HepG2 (cell line): ENCODE data around the gene ATP2B3. TPM values are rescaled to one million over a fixed set of nuclear protein-coding genes. Genes with fewer than 3 reads are reported as not detected.

Experiments
- ATAC-seq: fragments of 200-7000 bp; cut with Tn5 transposase; 3 replicates; pipeline ENCODE4 v1.9.1; 2020; ENCODE audit warnings: mild to moderate bottlenecking, moderate library complexity
- BruUV-seq: library from RNA; stranded (reverse); fragments of 400-500 nt; replicated peaks from 2 replicates; lab custom pipeline; 2021; lab: Mats Ljungman, UMichigan
- CTCF ChIA-PET: fragments of 300-600 bp; formaldehyde crosslinking; extraction: SDS; loops from one replicate; lab custom pipeline; 2021; ENCODE audit warnings: low total read pairs, inconsistent platforms, low intra/inter-chr PET ratio; lab: Yijun Ruan, JAX
- POLR2A ChIA-PET: fragments of 350-600 bp; sonication (Branson Sonifier 250); formaldehyde crosslinking; loops from one replicate; lab custom pipeline; 2020; ENCODE audit warnings: antibody characterized with exemption, inconsistent platforms; lab: Yijun Ruan, JAX
- DNase-seq: peaks from one replicate; pipeline ENCODE4 v3.0.0-alpha.2; 2015; ENCODE audit warnings: low spot score
- FAIRE-seq: peaks from 3 replicates; lab custom pipeline; 2011; peaks lifted over from hg19 to GRCh38; lab: Jason Lieb, UNC
- H2AFZ ChIP-seq: one replicate; pipeline ENCODE4 v1.6.1; 2011; ENCODE audit warnings: low read length, inconsistent platforms
- H3K27ac ChIP-seq: fragments of 300-600 bp; 3 replicates; pipeline ENCODE4 v1.8.0; 2011; ENCODE audit warnings: mixed run types, mild to moderate bottlenecking, mixed read lengths, low read length, inconsistent platforms; ENCODE audit not compliant: insufficient read depth; ENCODE audit errors: extremely low read length
- H3K27me3 ChIP-seq, 2 experiments: fragments of 200-600 bp in 1 of 2; 2 replicates in 1 of 2; 3 replicates in 1 of 2; pipeline versions ENCODE4 v1.6.0 to v1.8.0; 2011; ENCODE audit warnings: low read length in 2 of 2, mild to moderate bottlenecking in 2 of 2, moderate library complexity in 2 of 2, inconsistent platforms in 1 of 2; ENCODE audit not compliant: insufficient read depth in 2 of 2, control insufficient read depth in 1 of 2
- H3K36me3 ChIP-seq, 2 experiments: fragments of 200-600 bp in 1 of 2; replicated peaks in 1 of 2; 2 replicates in 1 of 2; 3 replicates in 1 of 2; pipeline versions ENCODE4 v1.5.1 to v1.8.0; 2011; ENCODE audit warnings: low read length in 2 of 2, inconsistent platforms in 1 of 2; ENCODE audit not compliant: insufficient read depth in 2 of 2, control insufficient read depth in 1 of 2
- H3K4me1 ChIP-seq: 2 replicates; pipeline ENCODE4 v1.5.1; 2012; ENCODE audit warnings: low read length, inconsistent platforms; ENCODE audit not compliant: insufficient read depth
- H3K4me2 ChIP-seq: 2 replicates; pipeline ENCODE4 v1.6.0; 2011; ENCODE audit warnings: low read depth, low read length, inconsistent platforms
- H3K4me3 ChIP-seq, 3 experiments: fragments of 200-600 bp in 1 of 3; sonication (generic), shearing (Covaris generic) in 1 of 3; replicated peaks in 1 of 3; 2 replicates each; pipeline ENCODE4 v1.5.1; 2011 to 2016; ENCODE audit warnings: low read length in 3 of 3, inconsistent platforms in 2 of 3, low read depth in 2 of 3, mild to moderate bottlenecking in 2 of 3, control low read depth in 1 of 3, mixed read lengths in 1 of 3; ENCODE audit not compliant: insufficient read depth in 1 of 3
- H3K79me2 ChIP-seq: one replicate; pipeline ENCODE4 v1.6.1; 2011; ENCODE audit warnings: low read length, inconsistent platforms; ENCODE audit not compliant: insufficient read depth
- H3K9ac ChIP-seq: 2 replicates; pipeline ENCODE4 v1.6.0; 2011; ENCODE audit warnings: mild to moderate bottlenecking, low read depth, low read length, inconsistent platforms; ENCODE audit not compliant: insufficient read depth
- H3K9me3 ChIP-seq: 2 replicates; pipeline ENCODE4 v1.5.1; 2012; ENCODE audit warnings: mild to moderate bottlenecking, low read length
- H4K20me1 ChIP-seq: 2 replicates; pipeline ENCODE4 v1.6.0; 2011; ENCODE audit warnings: inconsistent platforms, mild to moderate bottlenecking, low read length, moderate library complexity; ENCODE audit not compliant: insufficient read depth
- TGIF2 ChIP-seq: IDR thresholded peaks from 2 replicates; pipeline ENCODE4 v1.6.1; 2016; ENCODE audit warnings: control low read depth, missing compliant biosample characterization
- YEATS4 ChIP-seq: sonication (generic); formaldehyde crosslinking; IDR thresholded peaks from 2 replicates; pipeline ENCODE4 v1.4.0; 2020; ENCODE audit warnings: missing genetic modification reagents, borderline replicate concordance
- ZFP36L1 ChIP-seq: sonication (generic); formaldehyde crosslinking; IDR thresholded peaks from 2 replicates; pipeline ENCODE4 v1.8.0; 2022; ENCODE audit warnings: mild to moderate bottlenecking, missing genetic modification reagents, moderate library complexity
- ZNF496 ChIP-seq: sonication (generic); formaldehyde crosslinking; IDR thresholded peaks from 2 replicates; pipeline ENCODE4 v1.8.1; 2023; ENCODE audit warnings: mild to moderate bottlenecking, moderate library complexity, missing genetic modification reagents; ENCODE audit not compliant: insufficient replicate concordance
- ZNF510 ChIP-seq: sonication (generic); formaldehyde crosslinking; IDR thresholded peaks from 2 replicates; pipeline ENCODE4 v1.4.0; 2020; ENCODE audit warnings: low read depth, mild to moderate bottlenecking, missing genetic modification reagents
- ZNF572 ChIP-seq: sonication (generic); formaldehyde crosslinking; IDR thresholded peaks from 2 replicates; pipeline ENCODE4 v1.5.1; 2020; ENCODE audit warnings: mild to moderate bottlenecking, missing genetic modification reagents
- ZNF720 ChIP-seq: sonication (generic); formaldehyde crosslinking; IDR thresholded peaks from 2 replicates; pipeline ENCODE4 v1.4.0; 2020; ENCODE audit warnings: missing genetic modification reagents
- ZNF878 ChIP-seq: sonication (generic); formaldehyde crosslinking; IDR thresholded peaks from 2 replicates; pipeline ENCODE4 v1.8.1; 2023; ENCODE audit warnings: mild to moderate bottlenecking, missing genetic modification reagents, moderate library complexity
- WGBS: methylation state at CpG from one replicate; pipeline ENCODE4 v1.1.6; 2017; ENCODE audit warnings: low lambda C conversion rate; 5-methylcytosine and 5-hydroxymethylcytosine counted together
- in situ Hi-C: cut with HindIII; loops from 2 replicates; pipeline ENCODE4 v1.10.0; 2017; ENCODE audit warnings: low pct_unique_long_range_greater_than_20kb; ENCODE audit not compliant: extremely low pct_ligation_motif_present
- intact Hi-C: fragments of 100-400 bp; cut with micrococcal nuclease; formaldehyde crosslinking; loops from one replicate; pipeline ENCODE4 v1.10.0; 2022; ENCODE audit not compliant: unreplicated experiment
- polyA plus RNA-seq, 8 experiments: library from polyadenylated mRNA; depleted of rRNA in 3 of 8; stranded (reverse) in 7 of 8; unstranded in 1 of 8; fragments of >200 nt; fragmentation: Illumina TruSeq in 4 of 8; extraction: Trizol in 4 of 8; gene quantifications; 2 replicates each; pipeline versions ENCODE4 v1.2.1 to v1.2.3, GENCODE V29; 2011 to 2016; ENCODE audit warnings: low read depth in 4 of 8, missing spikeins in 1 of 8, mixed read lengths in 1 of 8; ENCODE audit not compliant: insufficient read depth in 1 of 8
- total RNA-seq, 5 experiments: library from RNA; depleted of rRNA; stranded (reverse); fragments of >200 nt; fragmentation: Illumina TruSeq; extraction: Trizol; gene quantifications; 2 replicates each; pipeline ENCODE4 v1.2.3, GENCODE V29; 2016; ENCODE audit warnings: low read depth in 1 of 5
- TF ChIP-seq, protein P1 (sequence below): IDR thresholded peaks from 2 replicates; pipeline ENCODE4 v1.6.1; 2012; ENCODE audit warnings: low read length, improper control_type of control experiment
- TF ChIP-seq, protein P2 (sequence below): sonication (generic); formaldehyde crosslinking; IDR thresholded peaks from 2 replicates; pipeline ENCODE4 v1.9.0; 2021; ENCODE audit warnings: missing genetic modification reagents, mild to moderate bottlenecking, borderline replicate concordance
- TF ChIP-seq, protein P3 (sequence below): sonication (generic); formaldehyde crosslinking; IDR thresholded peaks from 2 replicates; pipeline ENCODE4 v1.4.0; 2020; ENCODE audit warnings: missing genetic modification reagents
- TF ChIP-seq, protein P4 (sequence below): IDR thresholded peaks from 2 replicates; pipeline ENCODE4 v1.6.1; 2016; ENCODE audit warnings: mild to moderate bottlenecking, missing biosample characterization, missing genetic modification reagents
- TF ChIP-seq, protein P5 (sequence below): sonication (generic); formaldehyde crosslinking; IDR thresholded peaks from 2 replicates; pipeline ENCODE4 v1.9.0; 2021; ENCODE audit warnings: missing genetic modification reagents, mild to moderate bottlenecking, borderline replicate concordance

The ATP2B3 gene
- total and polyA plus RNA-seq, 2 of the 13 experiments (the other 11 are each of a cell fraction or from before 2014, with no cell fraction given) = not detected

DNA sequence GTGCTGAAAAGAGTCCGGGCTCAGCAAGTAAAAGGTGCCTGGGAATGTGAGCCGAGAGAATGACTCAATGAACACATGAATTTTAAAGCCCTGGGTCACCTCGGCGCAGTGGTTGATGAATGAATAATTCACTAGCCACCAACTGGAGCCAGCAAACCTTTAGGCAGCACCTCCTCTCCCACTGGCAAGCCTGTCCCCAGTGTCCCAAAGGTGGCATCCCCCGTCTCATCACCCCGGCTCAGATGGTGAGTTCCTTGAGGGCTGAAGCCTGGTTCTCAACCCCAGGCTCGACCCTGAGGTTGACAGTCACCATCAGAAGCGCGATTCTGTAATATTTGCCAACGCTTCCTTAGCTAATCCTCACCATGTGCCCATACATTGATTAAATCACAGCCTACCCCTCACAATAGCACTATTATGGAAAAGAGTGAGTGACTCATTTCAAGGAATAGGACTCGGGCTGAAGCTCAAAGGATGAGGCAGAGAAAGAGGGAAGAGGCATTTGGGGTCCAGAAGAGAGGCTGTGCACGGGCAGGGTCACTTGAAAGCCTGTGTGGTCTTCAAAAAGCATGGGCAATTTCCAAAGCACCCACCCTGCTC is 84.2 kb downstream of the ATP2B3 start:
- in situ Hi-C loops = no loop called here
- intact Hi-C loops = no loop called here
- H4K20me1 ChIP-seq = no peaks in the 10 kb centered on the region
- ATAC-seq (no peak), DNase-seq (no peak), FAIRE-seq (no peak)
- H3K4me2 ChIP-seq = no peak overlapping the region
- POLR2A ChIA-PET = no interaction called here
- H3K9me3 ChIP-seq = no peaks in the 10 kb centered on the region
- H3K79me2 ChIP-seq = peaks cover 9% of the 10 kb centered on the region
- peaks cover 29% of the 10 kb centered on the region for H3K4me1 ChIP-seq
- H2AFZ ChIP-seq = no peak overlapping the region
- CTCF ChIA-PET = no interaction called here
- H3K9ac ChIP-seq = no peak overlapping the region
- H3K27me3 ChIP-seq = no peaks in the 10 kb centered on the region; a peak in 1 of 5 replicates
- WGBS = 76% methylated on average over 7 of the region's 12 CpGs
- no peak overlapping the region for H3K27ac ChIP-seq
- H3K36me3 ChIP-seq = no peaks in the 10 kb centered on the region
- H3K4me3 ChIP-seq = no peak overlapping the region
- no TSS peak for BruUV-seq
- TF ChIP-seq ZNF878 (CRISPR knock-in tag) = no peak
- TF ChIP-seq, protein P1, sequence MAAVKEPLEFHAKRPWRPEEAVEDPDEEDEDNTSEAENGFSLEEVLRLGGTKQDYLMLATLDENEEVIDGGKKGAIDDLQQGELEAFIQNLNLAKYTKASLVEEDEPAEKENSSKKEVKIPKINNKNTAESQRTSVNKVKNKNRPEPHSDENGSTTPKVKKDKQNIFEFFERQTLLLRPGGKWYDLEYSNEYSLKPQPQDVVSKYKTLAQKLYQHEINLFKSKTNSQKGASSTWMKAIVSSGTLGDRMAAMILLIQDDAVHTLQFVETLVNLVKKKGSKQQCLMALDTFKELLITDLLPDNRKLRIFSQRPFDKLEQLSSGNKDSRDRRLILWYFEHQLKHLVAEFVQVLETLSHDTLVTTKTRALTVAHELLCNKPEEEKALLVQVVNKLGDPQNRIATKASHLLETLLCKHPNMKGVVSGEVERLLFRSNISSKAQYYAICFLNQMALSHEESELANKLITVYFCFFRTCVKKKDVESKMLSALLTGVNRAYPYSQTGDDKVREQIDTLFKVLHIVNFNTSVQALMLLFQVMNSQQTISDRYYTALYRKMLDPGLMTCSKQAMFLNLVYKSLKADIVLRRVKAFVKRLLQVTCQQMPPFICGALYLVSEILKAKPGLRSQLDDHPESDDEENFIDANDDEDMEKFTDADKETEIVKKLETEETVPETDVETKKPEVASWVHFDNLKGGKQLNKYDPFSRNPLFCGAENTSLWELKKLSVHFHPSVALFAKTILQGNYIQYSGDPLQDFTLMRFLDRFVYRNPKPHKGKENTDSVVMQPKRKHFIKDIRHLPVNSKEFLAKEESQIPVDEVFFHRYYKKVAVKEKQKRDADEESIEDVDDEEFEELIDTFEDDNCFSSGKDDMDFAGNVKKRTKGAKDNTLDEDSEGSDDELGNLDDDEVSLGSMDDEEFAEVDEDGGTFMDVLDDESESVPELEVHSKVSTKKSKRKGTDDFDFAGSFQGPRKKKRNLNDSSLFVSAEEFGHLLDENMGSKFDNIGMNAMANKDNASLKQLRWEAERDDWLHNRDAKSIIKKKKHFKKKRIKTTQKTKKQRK = no peak
- no peak for TF ChIP-seq ZNF572 (CRISPR knock-in tag)
- TF ChIP-seq, protein P2, sequence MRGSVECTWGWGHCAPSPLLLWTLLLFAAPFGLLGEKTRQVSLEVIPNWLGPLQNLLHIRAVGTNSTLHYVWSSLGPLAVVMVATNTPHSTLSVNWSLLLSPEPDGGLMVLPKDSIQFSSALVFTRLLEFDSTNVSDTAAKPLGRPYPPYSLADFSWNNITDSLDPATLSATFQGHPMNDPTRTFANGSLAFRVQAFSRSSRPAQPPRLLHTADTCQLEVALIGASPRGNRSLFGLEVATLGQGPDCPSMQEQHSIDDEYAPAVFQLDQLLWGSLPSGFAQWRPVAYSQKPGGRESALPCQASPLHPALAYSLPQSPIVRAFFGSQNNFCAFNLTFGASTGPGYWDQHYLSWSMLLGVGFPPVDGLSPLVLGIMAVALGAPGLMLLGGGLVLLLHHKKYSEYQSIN (CRISPR knock-in tag) = no peak
- no peak for TF ChIP-seq ZNF510
- TF ChIP-seq, protein P3, sequence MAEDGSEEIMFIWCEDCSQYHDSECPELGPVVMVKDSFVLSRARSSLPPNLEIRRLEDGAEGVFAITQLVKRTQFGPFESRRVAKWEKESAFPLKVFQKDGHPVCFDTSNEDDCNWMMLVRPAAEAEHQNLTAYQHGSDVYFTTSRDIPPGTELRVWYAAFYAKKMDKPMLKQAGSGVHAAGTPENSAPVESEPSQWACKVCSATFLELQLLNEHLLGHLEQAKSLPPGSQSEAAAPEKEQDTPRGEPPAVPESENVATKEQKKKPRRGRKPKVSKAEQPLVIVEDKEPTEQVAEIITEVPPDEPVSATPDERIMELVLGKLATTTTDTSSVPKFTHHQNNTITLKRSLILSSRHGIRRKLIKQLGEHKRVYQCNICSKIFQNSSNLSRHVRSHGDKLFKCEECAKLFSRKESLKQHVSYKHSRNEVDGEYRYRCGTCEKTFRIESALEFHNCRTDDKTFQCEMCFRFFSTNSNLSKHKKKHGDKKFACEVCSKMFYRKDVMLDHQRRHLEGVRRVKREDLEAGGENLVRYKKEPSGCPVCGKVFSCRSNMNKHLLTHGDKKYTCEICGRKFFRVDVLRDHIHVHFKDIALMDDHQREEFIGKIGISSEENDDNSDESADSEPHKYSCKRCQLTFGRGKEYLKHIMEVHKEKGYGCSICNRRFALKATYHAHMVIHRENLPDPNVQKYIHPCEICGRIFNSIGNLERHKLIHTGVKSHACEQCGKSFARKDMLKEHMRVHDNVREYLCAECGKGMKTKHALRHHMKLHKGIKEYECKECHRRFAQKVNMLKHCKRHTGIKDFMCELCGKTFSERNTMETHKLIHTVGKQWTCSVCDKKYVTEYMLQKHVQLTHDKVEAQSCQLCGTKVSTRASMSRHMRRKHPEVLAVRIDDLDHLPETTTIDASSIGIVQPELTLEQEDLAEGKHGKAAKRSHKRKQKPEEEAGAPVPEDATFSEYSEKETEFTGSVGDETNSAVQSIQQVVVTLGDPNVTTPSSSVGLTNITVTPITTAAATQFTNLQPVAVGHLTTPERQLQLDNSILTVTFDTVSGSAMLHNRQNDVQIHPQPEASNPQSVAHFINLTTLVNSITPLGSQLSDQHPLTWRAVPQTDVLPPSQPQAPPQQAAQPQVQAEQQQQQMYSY (CRISPR knock-in tag) = no peak
- TF ChIP-seq, protein P4, sequence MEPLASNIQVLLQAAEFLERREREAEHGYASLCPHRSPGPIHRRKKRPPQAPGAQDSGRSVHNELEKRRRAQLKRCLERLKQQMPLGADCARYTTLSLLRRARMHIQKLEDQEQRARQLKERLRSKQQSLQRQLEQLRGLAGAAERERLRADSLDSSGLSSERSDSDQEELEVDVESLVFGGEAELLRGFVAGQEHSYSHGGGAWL (CRISPR knock-in tag) = no peak
- TF ChIP-seq ZNF720 = no peak
- no peak for TF ChIP-seq YEATS4 (CRISPR knock-in tag)
- TF ChIP-seq, protein P5, sequence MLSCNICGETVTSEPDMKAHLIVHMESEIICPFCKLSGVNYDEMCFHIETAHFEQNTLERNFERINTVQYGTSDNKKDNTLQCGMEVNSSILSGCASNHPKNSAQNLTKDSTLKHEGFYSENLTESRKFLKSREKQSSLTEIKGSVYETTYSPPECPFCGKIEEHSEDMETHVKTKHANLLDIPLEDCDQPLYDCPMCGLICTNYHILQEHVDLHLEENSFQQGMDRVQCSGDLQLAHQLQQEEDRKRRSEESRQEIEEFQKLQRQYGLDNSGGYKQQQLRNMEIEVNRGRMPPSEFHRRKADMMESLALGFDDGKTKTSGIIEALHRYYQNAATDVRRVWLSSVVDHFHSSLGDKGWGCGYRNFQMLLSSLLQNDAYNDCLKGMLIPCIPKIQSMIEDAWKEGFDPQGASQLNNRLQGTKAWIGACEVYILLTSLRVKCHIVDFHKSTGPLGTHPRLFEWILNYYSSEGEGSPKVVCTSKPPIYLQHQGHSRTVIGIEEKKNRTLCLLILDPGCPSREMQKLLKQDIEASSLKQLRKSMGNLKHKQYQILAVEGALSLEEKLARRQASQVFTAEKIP (CRISPR knock-in tag) = no peak
- no peak for TF ChIP-seq ZNF496
- no peak for TF ChIP-seq ZFP36L1
- no peak for TF ChIP-seq TGIF2
- TF ChIP-seq, all 625 proteins: peak for 0
